ENCODE data around the gene ERFL.

ERFL gene

DNA sequence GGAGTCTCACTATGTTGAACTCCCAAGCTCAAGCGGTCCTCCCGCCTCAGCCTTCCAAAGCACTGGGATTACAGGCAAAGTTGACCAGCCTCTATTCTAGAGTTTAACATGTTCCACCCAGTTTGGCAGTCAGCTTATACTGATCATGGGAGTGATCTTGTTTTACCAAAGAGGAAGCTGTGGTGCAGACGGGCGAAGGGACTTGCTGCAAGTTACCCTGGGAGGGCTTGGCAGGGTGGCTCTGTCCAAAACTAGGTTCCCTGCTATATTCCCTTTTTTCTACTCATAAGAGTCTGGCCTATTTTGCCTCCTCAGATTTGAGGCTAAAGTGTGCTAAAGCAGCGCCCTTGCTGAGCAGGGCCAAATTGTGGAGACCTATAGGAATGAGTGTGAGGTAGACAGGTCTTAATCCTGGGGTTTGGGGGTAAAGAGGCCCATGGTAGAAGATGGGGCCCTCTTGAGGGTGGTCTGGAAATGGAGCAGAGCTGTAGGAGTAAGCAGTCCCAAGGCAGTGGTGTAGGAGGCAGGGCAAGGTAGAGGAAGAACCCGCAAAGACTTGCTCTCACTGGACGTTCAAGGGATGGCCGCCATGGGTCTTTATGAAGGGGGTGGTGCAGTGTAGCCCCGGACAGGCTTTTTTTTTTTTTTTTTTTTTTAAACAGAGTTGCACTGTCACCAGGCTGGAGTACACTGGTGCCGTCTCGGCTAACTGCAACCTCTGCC, 64.9 kb downstream of the ERFL start:
- ATAC-seq: no peak
- TF ChIP-seq TOX (CRISPR knock-in tag; IDR thresholded peaks at IDR 0.05; ENCODE audit: borderline replicate concordance): no peak
- no peak for TF ChIP-seq ARNTL (CRISPR knock-in tag; IDR thresholded peaks at IDR 0.05; ENCODE audit: borderline replicate concordance, low read depth)
- no peak for TF ChIP-seq POU6F1 (CRISPR knock-in tag; IDR thresholded peaks at IDR 0.05; ENCODE audit: borderline replicate concordance, low read depth)
- no peak for TF ChIP-seq TSHZ2 (CRISPR knock-in tag; IDR thresholded peaks at IDR 0.05)
- TF ChIP-seq ZNF8 (CRISPR knock-in tag; IDR thresholded peaks at IDR 0.05): no peak
- TF ChIP-seq ZFP3 (CRISPR knock-in tag; IDR thresholded peaks at IDR 0.05): no peak
- no peak for TF ChIP-seq PPARA (CRISPR knock-in tag; IDR thresholded peaks at IDR 0.05; ENCODE audit: borderline replicate concordance)
- no peak for TF ChIP-seq ESRRG (CRISPR knock-in tag; IDR thresholded peaks at IDR 0.05)
- no peak for TF ChIP-seq TCF4 (CRISPR knock-in tag; IDR thresholded peaks at IDR 0.05; ENCODE audit: borderline replicate concordance)
- TF ChIP-seq ZC3H10 (CRISPR knock-in tag; IDR thresholded peaks at IDR 0.05): no peak
- no peak for TF ChIP-seq CREB5 (CRISPR knock-in tag; IDR thresholded peaks at IDR 0.05; ENCODE audit: low read depth)
- TF ChIP-seq ISL1 (CRISPR knock-in tag; IDR thresholded peaks at IDR 0.05): no peak
- TF ChIP-seq CSRNP3 (CRISPR knock-in tag; IDR thresholded peaks at IDR 0.05): no peak
- no peak for TF ChIP-seq RARB (CRISPR knock-in tag; IDR thresholded peaks at IDR 0.05)
- TF ChIP-seq ZFP30 (CRISPR knock-in tag; IDR thresholded peaks at IDR 0.05): no peak
- no peak for TF ChIP-seq GLIS3 (CRISPR knock-in tag; IDR thresholded peaks at IDR 0.05)
- TF ChIP-seq ZNF70 (CRISPR knock-in tag; IDR thresholded peaks at IDR 0.05): no peak
- TF ChIP-seq OSR1 (CRISPR knock-in tag; IDR thresholded peaks at IDR 0.05): no peak
- no peak for TF ChIP-seq SNAI2 (CRISPR knock-in tag; IDR thresholded peaks at IDR 0.05)

GRCh38 chr19:41862445-41862986, 65.7 kb downstream of the ERFL start:
- ATAC-seq: no peak

GRCh38 chr19:41861846-41862245, 66.4 kb downstream of the ERFL start:
- no peak for ATAC-seq
- TF ChIP-seq ARNTL (CRISPR knock-in tag; IDR thresholded peaks at IDR 0.05; ENCODE audit: borderline replicate concordance, low read depth) (no peak), CSRNP3 (CRISPR knock-in tag; IDR thresholded peaks at IDR 0.05) (no peak), TOX (CRISPR knock-in tag; IDR thresholded peaks at IDR 0.05; ENCODE audit: borderline replicate concordance) (no peak), ISL1 (CRISPR knock-in tag; IDR thresholded peaks at IDR 0.05) (no peak), ZFP30 (CRISPR knock-in tag; IDR thresholded peaks at IDR 0.05) (no peak), SNAI2 (CRISPR knock-in tag; IDR thresholded peaks at IDR 0.05) (no peak), CREB5 (CRISPR knock-in tag; IDR thresholded peaks at IDR 0.05; ENCODE audit: low read depth) (no peak), RARB (CRISPR knock-in tag; IDR thresholded peaks at IDR 0.05) (no peak), ZNF8 (CRISPR knock-in tag; IDR thresholded peaks at IDR 0.05) (no peak)

More at GRCh38 chr19:41862445-41862986, 65.7 kb downstream of the ERFL start:
- no peak for TF ChIP-seq ZNF565 (CRISPR knock-in tag; conservative IDR thresholded peaks at IDR 0.05; ENCODE audit: low read depth)
- TF ChIP-seq CREB5 (CRISPR knock-in tag; IDR thresholded peaks at IDR 0.05; ENCODE audit: low read depth): no peak
- no peak for TF ChIP-seq CSDC2 (CRISPR knock-in tag; IDR thresholded peaks at IDR 0.05)

Measured in SK-N-SH treated with all-trans-retinoic acid at 6 μM for 48 hours (cell line).